Brain microvascular endothelial cell (primary cell): ENCODE data around the gene DCAKD.

Source experiments
- DNase-seq: peaks from one replicate; pipeline ENCODE4 v3.0.0-alpha.2; 2020
- H3K27ac ChIP-seq: fragments of 250-450 bp; sonication (Bioruptor Pico); 2 replicates; pipeline ENCODE4 v1.5.1; 2020; ENCODE audit warnings: mild to moderate bottlenecking, moderate library complexity
- H3K27me3 ChIP-seq: fragments of 250-450 bp; sonication (Bioruptor Pico); replicated peaks from 2 replicates; pipeline ENCODE4 v1.5.1; 2020; ENCODE audit warnings: mild to moderate bottlenecking
- H3K36me3 ChIP-seq: fragments of 250-450 bp; sonication (Bioruptor Pico); replicated peaks from 2 replicates; pipeline ENCODE4 v1.5.1; 2020; ENCODE audit warnings: mild to moderate bottlenecking
- H3K4me3 ChIP-seq: 2 replicates; pipeline ENCODE4 v1.5.1; 2011; ENCODE audit warnings: low read depth, mild to moderate bottlenecking, control low read depth, low read length, moderate library complexity
- CTCF ChIP-seq: IDR thresholded peaks from 2 replicates; pipeline ENCODE4 v1.5.1; 2011; ENCODE audit warnings: low read depth, mild to moderate bottlenecking, moderate library complexity, low read length, control low read depth, inconsistent platforms; ENCODE audit errors: missing control alignments
- in situ Hi-C: cut with HindIII; loops from 2 replicates; pipeline ENCODE4 v1.10.0; 2017; ENCODE audit warnings: low sequenced_read_pairs, low pct_ligation_motif_present

The DCAKD gene

GRCh38 chr17:44982113-44982702 lies 69.2 kb downstream of the DCAKD start:
- in situ Hi-C loops: no loop called here
- Histone ChIP-seq H3K27ac (no peak overlapping the region), H3K4me3 (no peak overlapping the region), H3K36me3 (no peaks in the 10 kb centered on the region), H3K27me3 (peaks cover 9% of the 10 kb centered on the region)
- no peak for DNase-seq
- no peak for TF ChIP-seq CTCF

- no peak for TF ChIP-seq CTCF
- in situ Hi-C loops: no loop called here
- no peak overlapping the region for H3K27ac ChIP-seq
- H3K27me3 ChIP-seq: peaks cover 10% of the 10 kb centered on the region
- DNase-seq: peak; percentile 51
- H3K36me3 ChIP-seq: no peaks in the 10 kb centered on the region
- peak overlapping the region; percentile 26 for H3K4me3 ChIP-seq
Observed at GRCh38 chr17:44981221-44981968, 70.0 kb downstream of the DCAKD start.

- no peak for DNase-seq
- in situ Hi-C loops: no loop called here
Observed at GRCh38 chr17:44979426-44979995, 71.9 kb downstream of the DCAKD start.

GRCh38 chr17:44978807-44979206 lies 72.6 kb downstream of the DCAKD start:
- Histone ChIP-seq H3K36me3 (no peaks in the 10 kb centered on the region), H3K27me3 (peaks cover 10% of the 10 kb centered on the region), H3K27ac (no peak overlapping the region), H3K4me3 (no peak overlapping the region)
- TF ChIP-seq CTCF: no peak
- in situ Hi-C loops: no loop called here
- DNase-seq: no peak

More at GRCh38 chr17:44979426-44979995, 71.9 kb downstream of the DCAKD start:
- Histone ChIP-seq H3K27me3 (peaks cover 10% of the 10 kb centered on the region), H3K36me3 (no peaks in the 10 kb centered on the region), H3K4me3 (no peak overlapping the region), H3K27ac (no peak overlapping the region)
- TF ChIP-seq CTCF: no peak

- DNase-seq: no peak
- in situ Hi-C loops: no loop called here
- Histone ChIP-seq H3K27me3 (peaks cover 10% of the 10 kb centered on the region), H3K36me3 (no peaks in the 10 kb centered on the region), H3K27ac (no peak overlapping the region), H3K4me3 (no peak overlapping the region)
- TF ChIP-seq CTCF: no peak
Observed at GRCh38 chr17:44977814-44978550, 73.5 kb downstream of the DCAKD start.
